PC-3 (cell line): ENCODE measurements around the gene TBXA2R. TPM values are rescaled to one million over a fixed set of nuclear protein-coding genes. Genes with fewer than 3 reads are reported as not detected.

Source experiments
- ATAC-seq: fragments of 200-7000 bp; cut with Tn5 transposase; 2 replicates; pipeline ENCODE4 v1.9.1; 2020; ENCODE audit warnings: mild to moderate bottlenecking, moderate library complexity
- BruUV-seq: library from RNA; stranded (reverse); fragments of 400-500 nt; replicated peaks from 2 replicates; lab custom pipeline; 2021; lab: Mats Ljungman, UMichigan
- CTCF ChIA-PET: fragments of 300-600 bp; sonication (Branson Sonifier 250); formaldehyde crosslinking; loops from one replicate; lab custom pipeline; 2022; ENCODE audit warnings: antibody characterized with exemption; lab: Charles Lee
- POLR2A ChIA-PET: fragments of 300-600 bp; sonication (Branson Sonifier 250); formaldehyde crosslinking; loops from one replicate; lab custom pipeline; 2022; ENCODE audit warnings: antibody characterized with exemption; ENCODE audit not compliant: unreplicated experiment; lab: Charles Lee
- DNase-seq: peaks from one replicate; pipeline ENCODE4 v3.0.0-alpha.2; 2015
- H2AFZ ChIP-seq: fragments of 300-600 bp; sonication (generic); 2 replicates; pipeline ENCODE4 v1.6.0; 2016; ENCODE audit warnings: antibody characterized with exemption, low read length
- H3F3A ChIP-seq: fragments of 300-600 bp; sonication (generic); one replicate; pipeline ENCODE4 v1.6.0; 2017; ENCODE audit warnings: antibody characterized with exemption, low read length, control low read depth, mild to moderate bottlenecking; ENCODE audit not compliant: unreplicated experiment
- H3K27ac ChIP-seq: fragments of 300-600 bp; sonication (generic); 2 replicates; pipeline ENCODE4 v1.5.1; 2016; ENCODE audit warnings: mild to moderate bottlenecking, low read length
- H3K27me3 ChIP-seq: fragments of 300-600 bp; sonication (generic); 2 replicates; pipeline ENCODE4 v1.6.1; 2016; ENCODE audit warnings: low read length, mixed read lengths
- H3K36me3 ChIP-seq: fragments of 300-600 bp; sonication (generic); 2 replicates; pipeline ENCODE4 v1.6.1; 2016; ENCODE audit warnings: low read depth, mixed run types, low read length, mixed read lengths
- H3K4me1 ChIP-seq: fragments of 300-600 bp; sonication (generic); 2 replicates; pipeline ENCODE4 v1.5.1; 2016; ENCODE audit warnings: low read length; ENCODE audit not compliant: insufficient read depth
- H3K4me2 ChIP-seq: fragments of 300-600 bp; sonication (generic); 2 replicates; pipeline ENCODE4 v1.6.0; 2016; ENCODE audit warnings: low read length
- H3K4me3 ChIP-seq: fragments of 300-600 bp; sonication (generic); 2 replicates; pipeline ENCODE4 v1.5.1; 2016; ENCODE audit warnings: mild to moderate bottlenecking, low read length, mixed read lengths
- H3K79me2 ChIP-seq: fragments of 300-600 bp; sonication (generic); 2 replicates; pipeline ENCODE4 v1.6.1; 2017; ENCODE audit warnings: low read length, mixed read lengths
- H3K9ac ChIP-seq: fragments of 300-600 bp; sonication (generic); 2 replicates; pipeline ENCODE4 v1.6.0; 2016; ENCODE audit warnings: mild to moderate bottlenecking, low read length
- H3K9me2 ChIP-seq: fragments of 300-600 bp; sonication (generic); replicated peaks from 2 replicates; pipeline ENCODE4 v1.6.1; 2016; ENCODE audit warnings: mixed run types, low read length, mixed read lengths
- H3K9me3 ChIP-seq: fragments of 300-600 bp; sonication (generic); 2 replicates; pipeline ENCODE4 v1.6.1; 2016; ENCODE audit warnings: low read length, mixed read lengths
- H4K20me1 ChIP-seq: fragments of 300-600 bp; sonication (generic); 2 replicates; pipeline ENCODE4 v1.6.1; 2016; ENCODE audit warnings: low read length, mixed read lengths
- CTCF ChIP-seq: fragments of 300-600 bp; sonication (generic); conservative IDR thresholded peaks from 2 replicates; pipeline ENCODE4 v1.5.1; 2017; ENCODE audit warnings: antibody characterized with exemption, low read depth, mild to moderate bottlenecking, low read length
- EZH2 ChIP-seq: fragments of 300-600 bp; sonication (generic); IDR thresholded peaks from one replicate; pipeline ENCODE4 v1.6.1; 2017; ENCODE audit warnings: antibody characterized with exemption, mild to moderate bottlenecking, low read length; ENCODE audit not compliant: unreplicated experiment
- EZH2phosphoT487 ChIP-seq: fragments of 300-600 bp; sonication (generic); IDR thresholded peaks from 2 replicates; pipeline ENCODE4 v1.6.1; 2018; ENCODE audit warnings: mild to moderate bottlenecking, antibody characterized with exemption, low read length, borderline replicate concordance
- intact Hi-C: fragments of 100-400 bp; cut with micrococcal nuclease; formaldehyde crosslinking; loops from 2 replicates; pipeline ENCODE4 v1.9.0; 2023
- total RNA-seq: library from RNA; depleted of rRNA; stranded (reverse); fragments of >200 nt; gene quantifications from 2 replicates; pipeline ENCODE4 v1.2.3, GENCODE V29; 2014

Gene TBXA2R
- total RNA-seq, 1 experiment from 2014 or later, result 0.77 TPM

- H3K79me2 ChIP-seq, result no peaks in the 10 kb centered on the region
- no peaks in the 10 kb centered on the region for H3K27me3 ChIP-seq
- H3K27ac ChIP-seq, result no peak overlapping the region
- no peaks in the 10 kb centered on the region for H3K36me3 ChIP-seq
- CTCF ChIA-PET, result no interaction called here
- POLR2A ChIA-PET, result no interaction called here
- H3K9ac ChIP-seq, result no peak overlapping the region
- H3K4me2 ChIP-seq, result no peak overlapping the region
- H3K9me2 ChIP-seq, result no peaks in the 10 kb centered on the region
- DNase-seq (no peak), ATAC-seq (no peak)
- no peaks in the 10 kb centered on the region for H3K4me1 ChIP-seq
- H3F3A ChIP-seq, result no peaks in the 10 kb centered on the region
- H3K4me3 ChIP-seq, result no peak overlapping the region
- no TSS peak for BruUV-seq
- no peak for TF ChIP-seq EZH2
- no peak for TF ChIP-seq CTCF
- no peak for TF ChIP-seq EZH2phosphoT487
- no peak overlapping the region for H2AFZ ChIP-seq
- intact Hi-C loops, result no loop called here
- H4K20me1 ChIP-seq, result no peaks in the 10 kb centered on the region
- H3K9me3 ChIP-seq, result no peaks in the 10 kb centered on the region
Observed at GRCh38 chr19:3593156-3593555, 13.5 kb downstream of the TBXA2R start.

GRCh38 chr19:3591876-3592613 lies 14.6 kb downstream of the TBXA2R start:
- ATAC-seq, result no peak
- DNase-seq, result no peak
- no peak overlapping the region for H3K9ac ChIP-seq
- BruUV-seq, result no TSS peak
- no peaks in the 10 kb centered on the region for H3K9me3 ChIP-seq
- TF ChIP-seq EZH2phosphoT487, result no peak
- H3K27ac ChIP-seq, result no peak overlapping the region
- no peaks in the 10 kb centered on the region for H3K9me2 ChIP-seq
- no peak overlapping the region for H3K4me2 ChIP-seq
- H3K4me3 ChIP-seq, result no peak overlapping the region
- intact Hi-C loops, result no loop called here
- H3K36me3 ChIP-seq, result no peaks in the 10 kb centered on the region
- no peak overlapping the region for H2AFZ ChIP-seq
- no peaks in the 10 kb centered on the region for H3K79me2 ChIP-seq
- no peaks in the 10 kb centered on the region for H3K4me1 ChIP-seq
- ChIA-PET POLR2A (no interaction called here), CTCF (no interaction called here)
- H3K27me3 ChIP-seq, result no peaks in the 10 kb centered on the region
- H4K20me1 ChIP-seq, result no peaks in the 10 kb centered on the region
- H3F3A ChIP-seq, result no peaks in the 10 kb centered on the region

- intact Hi-C loops, result no loop called here
- DNase-seq (no peak), ATAC-seq (no peak)
- no peaks in the 10 kb centered on the region for H3K36me3 ChIP-seq
- H3K79me2 ChIP-seq, result no peaks in the 10 kb centered on the region
- no peak overlapping the region for H3K9ac ChIP-seq
- H4K20me1 ChIP-seq, result no peaks in the 10 kb centered on the region
- H2AFZ ChIP-seq, result no peak overlapping the region
- no peaks in the 10 kb centered on the region for H3K4me1 ChIP-seq
- no peak overlapping the region for H3K4me3 ChIP-seq
- H3F3A ChIP-seq, result no peaks in the 10 kb centered on the region
- CTCF ChIA-PET, result no interaction called here
- no peaks in the 10 kb centered on the region for H3K9me2 ChIP-seq
- no peak overlapping the region for H3K27ac ChIP-seq
- H3K4me2 ChIP-seq, result no peak overlapping the region
- H3K9me3 ChIP-seq, result no peaks in the 10 kb centered on the region
- BruUV-seq, result no TSS peak
- POLR2A ChIA-PET, result no interaction called here
- TF ChIP-seq CTCF (no peak), EZH2phosphoT487 (no peak)
- H3K27me3 ChIP-seq, result no peaks in the 10 kb centered on the region
Observed at GRCh38 chr19:3590991-3591659, 15.6 kb downstream of the TBXA2R start.
